HepG2 (cell line): Measurements from ENCODE around the gene COPS7A. TPM values are rescaled to one million over a fixed set of nuclear protein-coding genes. Genes with fewer than 3 reads are reported as not detected.

Experiments
- ADNP ChIP-seq: sonication (generic); formaldehyde crosslinking; IDR thresholded peaks from 2 replicates; pipeline ENCODE4 v1.4.0; 2020; ENCODE audit warnings: missing genetic modification reagents
- CBX2 ChIP-seq, 2 experiments: fragments of 200-600 bp in 1 of 2; sonication (generic); formaldehyde crosslinking in 1 of 2; IDR thresholded peaks; 2 replicates each; pipeline versions ENCODE4 v1.7.0 to v1.8.1; 2018 to 2022; ENCODE audit warnings: low read depth in 2 of 2, low read length in 1 of 2, mild to moderate bottlenecking in 1 of 2, missing genetic modification reagents in 1 of 2
- FOXO1 ChIP-seq: sonication (generic); formaldehyde crosslinking; IDR thresholded peaks from 2 replicates; pipeline ENCODE4 v1.4.0; 2020; ENCODE audit warnings: missing genetic modification reagents
- HHEX ChIP-seq: IDR thresholded peaks from 2 replicates; pipeline ENCODE4 v1.6.1; 2016; ENCODE audit warnings: control low read depth
- HMG20A ChIP-seq: IDR thresholded peaks from 2 replicates; pipeline ENCODE4 v1.6.1; 2016; ENCODE audit warnings: borderline replicate concordance
- HNRNPK ChIP-seq: fragments of 200-400 bp; formaldehyde crosslinking; IDR thresholded peaks from 2 replicates; pipeline ENCODE4 v1.6.1; 2018; ENCODE audit warnings: low read length, low read depth, moderate library complexity, mild to moderate bottlenecking; ENCODE audit not compliant: poor library complexity, severe bottlenecking
- KAT8 ChIP-seq: IDR thresholded peaks from 2 replicates; pipeline ENCODE4 v1.6.1; 2016; ENCODE audit warnings: missing genetic modification reagents, missing compliant biosample characterization
- KDM5B ChIP-seq: sonication (generic); formaldehyde crosslinking; IDR thresholded peaks from 2 replicates; pipeline ENCODE4 v1.4.0; 2020; ENCODE audit warnings: missing genetic modification reagents, mild to moderate bottlenecking, borderline replicate concordance
- LCORL ChIP-seq, 2 experiments: fragments of 450-650 bp in 1 of 2; sonication (generic) in 1 of 2; formaldehyde crosslinking in 1 of 2; IDR thresholded peaks; 2 replicates each; pipeline versions ENCODE4 v1.5.0 to v1.6.1; 2017 to 2020; ENCODE audit warnings: antibody characterized with exemption in 1 of 2, missing genetic modification reagents in 1 of 2
- MAF1 ChIP-seq: sonication (generic); formaldehyde crosslinking; IDR thresholded peaks from 2 replicates; pipeline ENCODE4 v1.5.0; 2020; ENCODE audit warnings: missing genetic modification reagents, borderline replicate concordance
- MBD4 ChIP-seq: IDR thresholded peaks from 2 replicates; pipeline ENCODE4 v1.6.1; 2012; ENCODE audit warnings: low read length, inconsistent platforms, borderline replicate concordance
- NFIC ChIP-seq: IDR thresholded peaks from 2 replicates; pipeline ENCODE4 v1.6.1; 2012; ENCODE audit warnings: mild to moderate bottlenecking, low read length, inconsistent platforms
- PRPF4 ChIP-seq: fragments of 200-400 bp; formaldehyde crosslinking; IDR thresholded peaks from 2 replicates; pipeline ENCODE4 v1.6.1; 2016; ENCODE audit warnings: low read length, low read depth; ENCODE audit not compliant: poor library complexity, severe bottlenecking
- SAP130 ChIP-seq: IDR thresholded peaks from 2 replicates; pipeline ENCODE4 v1.6.1; 2016; ENCODE audit warnings: low read depth
- SOX6 ChIP-seq, 2 experiments: fragments of 450-650 bp in 1 of 2; sonication (generic) in 1 of 2; formaldehyde crosslinking in 1 of 2; IDR thresholded peaks; 2 replicates each; pipeline versions ENCODE4 v1.4.0 to v1.6.1; 2017 to 2020; ENCODE audit warnings: antibody characterized with exemption in 1 of 2, mild to moderate bottlenecking in 1 of 2, missing genetic modification reagents in 1 of 2
- SP5 ChIP-seq: IDR thresholded peaks from 2 replicates; pipeline ENCODE4 v1.6.1; 2016; ENCODE audit warnings: low read depth, borderline replicate concordance
- TEAD3 ChIP-seq: optimal IDR thresholded peaks from 2 replicates; pipeline ENCODE3; 2016; ENCODE audit warnings: borderline replicate concordance
- TSC22D2 ChIP-seq: sonication (generic); formaldehyde crosslinking; IDR thresholded peaks from 2 replicates; pipeline ENCODE4 v1.5.1; 2020; ENCODE audit warnings: missing genetic modification reagents, mild to moderate bottlenecking, borderline replicate concordance
- ZBTB8A ChIP-seq: sonication (generic); formaldehyde crosslinking; IDR thresholded peaks from 2 replicates; pipeline ENCODE4 v1.4.0; 2020; ENCODE audit warnings: mild to moderate bottlenecking, low read depth, missing genetic modification reagents, borderline replicate concordance
- ZFP37 ChIP-seq: sonication (generic); formaldehyde crosslinking; IDR thresholded peaks from 2 replicates; pipeline ENCODE4 v1.4.0; 2020; ENCODE audit warnings: missing genetic modification reagents, borderline replicate concordance
- ZFY ChIP-seq: sonication (generic); formaldehyde crosslinking; IDR thresholded peaks from 2 replicates; pipeline ENCODE4 v1.4.0; 2020; ENCODE audit warnings: missing genetic modification reagents
- ZKSCAN5 ChIP-seq: sonication (generic); formaldehyde crosslinking; IDR thresholded peaks from 2 replicates; pipeline ENCODE4 v1.5.1; 2020; ENCODE audit warnings: mild to moderate bottlenecking, missing genetic modification reagents
- ZNF598 ChIP-seq: sonication (generic); formaldehyde crosslinking; IDR thresholded peaks from 2 replicates; pipeline ENCODE4 v1.5.1; 2020; ENCODE audit warnings: mild to moderate bottlenecking, missing genetic modification reagents, borderline replicate concordance
- ZSCAN25 ChIP-seq: sonication (generic); formaldehyde crosslinking; IDR thresholded peaks from 2 replicates; pipeline ENCODE4 v1.8.0; 2022; ENCODE audit warnings: mild to moderate bottlenecking, missing genetic modification reagents
- polyA plus RNA-seq, 8 experiments: library from polyadenylated mRNA; depleted of rRNA in 3 of 8; stranded (reverse) in 7 of 8; unstranded in 1 of 8; fragments of >200 nt; fragmentation: Illumina TruSeq in 4 of 8; extraction: Trizol in 4 of 8; gene quantifications; 2 replicates each; pipeline versions ENCODE4 v1.2.1 to v1.2.3, GENCODE V29; 2011 to 2016; ENCODE audit warnings: low read depth in 4 of 8, missing spikeins in 1 of 8, mixed read lengths in 1 of 8; ENCODE audit not compliant: insufficient read depth in 1 of 8
- total RNA-seq, 5 experiments: library from RNA; depleted of rRNA; stranded (reverse); fragments of >200 nt; fragmentation: Illumina TruSeq; extraction: Trizol; gene quantifications; 2 replicates each; pipeline ENCODE4 v1.2.3, GENCODE V29; 2016; ENCODE audit warnings: low read depth in 1 of 5
- TF ChIP-seq, protein P1 (sequence below): sonication (generic); formaldehyde crosslinking; IDR thresholded peaks from 2 replicates; pipeline ENCODE4 v1.4.0; 2020; ENCODE audit warnings: mild to moderate bottlenecking, missing genetic modification reagents
- TF ChIP-seq, protein P2 (sequence below): sonication (generic); formaldehyde crosslinking; IDR thresholded peaks from 2 replicates; pipeline ENCODE4 v1.4.0; 2020; ENCODE audit warnings: missing genetic modification reagents

COPS7A gene
- total and polyA plus RNA-seq, 2 of the 13 experiments (the other 11 are each of a cell fraction or from before 2014, with no cell fraction given): 40.0 to 73.6 TPM

DNA sequence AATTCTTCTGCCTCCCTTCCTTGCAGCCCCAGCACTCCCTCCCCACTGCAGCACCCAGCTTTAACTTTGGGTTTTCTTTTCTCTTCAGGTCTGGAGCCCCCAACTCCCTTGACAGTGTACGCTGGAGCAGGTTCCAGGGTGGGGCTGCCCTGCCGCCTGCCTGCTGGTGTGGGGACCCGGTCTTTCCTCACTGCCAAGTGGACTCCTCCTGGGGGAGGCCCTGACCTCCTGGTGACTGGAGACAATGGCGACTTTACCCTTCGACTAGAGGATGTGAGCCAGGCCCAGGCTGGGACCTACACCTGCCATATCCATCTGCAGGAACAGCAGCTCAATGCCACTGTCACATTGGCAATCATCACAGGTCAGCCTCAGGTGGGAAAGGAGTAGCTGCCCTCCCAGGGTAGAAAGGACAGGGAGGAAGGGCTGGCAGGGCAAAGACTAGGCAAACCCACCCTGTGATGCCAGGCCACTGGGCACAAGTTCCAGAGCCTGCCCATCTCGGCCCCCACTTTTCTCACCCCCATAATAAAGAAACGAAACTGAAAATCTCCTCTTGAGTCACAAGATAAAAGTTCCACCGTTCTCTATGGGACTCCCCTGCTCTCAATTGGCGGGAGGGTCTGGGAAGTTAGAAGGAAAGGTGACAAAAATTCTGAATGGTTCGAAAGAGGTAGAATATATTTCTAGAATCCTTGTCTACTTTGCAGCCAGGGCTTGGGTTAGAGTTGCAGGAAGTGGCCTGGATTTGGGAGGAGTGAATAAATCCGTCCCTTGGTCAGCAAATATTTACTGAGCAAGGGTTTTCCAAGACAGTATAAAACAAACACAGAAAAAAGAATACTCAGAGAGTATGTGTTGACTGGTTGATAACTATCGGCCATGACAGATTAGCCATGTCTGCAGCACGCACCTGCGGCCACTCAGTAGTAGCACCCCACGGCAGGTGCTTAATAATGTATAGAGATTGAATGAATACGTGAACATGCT is 51.6 kb downstream of the COPS7A start (continued):
- peak; percentile 63; the same call in 1 of the 2 replicates for TF ChIP-seq ZBTB8A (CRISPR knock-in tag)
- no peak for TF ChIP-seq PRPF4
- TF ChIP-seq, protein P1, sequence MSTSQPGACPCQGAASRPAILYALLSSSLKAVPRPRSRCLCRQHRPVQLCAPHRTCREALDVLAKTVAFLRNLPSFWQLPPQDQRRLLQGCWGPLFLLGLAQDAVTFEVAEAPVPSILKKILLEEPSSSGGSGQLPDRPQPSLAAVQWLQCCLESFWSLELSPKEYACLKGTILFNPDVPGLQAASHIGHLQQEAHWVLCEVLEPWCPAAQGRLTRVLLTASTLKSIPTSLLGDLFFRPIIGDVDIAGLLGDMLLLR (CRISPR knock-in tag): no peak
- no peak for TF ChIP-seq MAF1 (CRISPR knock-in tag)
- peak; percentile 73 for TF ChIP-seq KAT8 (CRISPR knock-in tag)
- no peak for TF ChIP-seq LCORL (IDR thresholded peaks at IDR 0.05)
- peak; percentile 82 for TF ChIP-seq LCORL (CRISPR knock-in tag; IDR thresholded peaks at IDR 0.05)
- TF ChIP-seq ZFP37 (CRISPR knock-in tag): 0 out of 2 replicates have a peak, but pooled peaks have one; percentile 51
- peak; percentile 42; the same call in 1 of the 2 replicates for TF ChIP-seq TSC22D2 (CRISPR knock-in tag)
- no peak for TF ChIP-seq ZSCAN25
- no peak for TF ChIP-seq HNRNPK
- 0 out of 2 replicates have a peak, but pooled peaks have one; percentile 5 for TF ChIP-seq ZNF598 (CRISPR knock-in tag)
- no peak for TF ChIP-seq KDM5B (CRISPR knock-in tag)
- no peak for TF ChIP-seq ZKSCAN5
- TF ChIP-seq FOXO1 (CRISPR knock-in tag): peak; percentile 29; the same call in 1 of the 2 replicates
- TF ChIP-seq SP5: peak; percentile 98
- no peak; the same call in 1 of the 2 replicates for TF ChIP-seq MBD4
- no peak for TF ChIP-seq ADNP
- TF ChIP-seq SAP130 (CRISPR knock-in tag): peak; percentile 84
- TF ChIP-seq, protein P2, sequence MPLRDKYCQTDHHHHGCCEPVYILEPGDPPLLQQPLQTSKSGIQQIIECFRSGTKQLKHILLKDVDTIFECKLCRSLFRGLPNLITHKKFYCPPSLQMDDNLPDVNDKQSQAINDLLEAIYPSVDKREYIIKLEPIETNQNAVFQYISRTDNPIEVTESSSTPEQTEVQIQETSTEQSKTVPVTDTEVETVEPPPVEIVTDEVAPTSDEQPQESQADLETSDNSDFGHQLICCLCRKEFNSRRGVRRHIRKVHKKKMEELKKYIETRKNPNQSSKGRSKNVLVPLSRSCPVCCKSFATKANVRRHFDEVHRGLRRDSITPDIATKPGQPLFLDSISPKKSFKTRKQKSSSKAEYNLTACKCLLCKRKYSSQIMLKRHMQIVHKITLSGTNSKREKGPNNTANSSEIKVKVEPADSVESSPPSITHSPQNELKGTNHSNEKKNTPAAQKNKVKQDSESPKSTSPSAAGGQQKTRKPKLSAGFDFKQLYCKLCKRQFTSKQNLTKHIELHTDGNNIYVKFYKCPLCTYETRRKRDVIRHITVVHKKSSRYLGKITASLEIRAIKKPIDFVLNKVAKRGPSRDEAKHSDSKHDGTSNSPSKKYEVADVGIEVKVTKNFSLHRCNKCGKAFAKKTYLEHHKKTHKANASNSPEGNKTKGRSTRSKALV (CRISPR knock-in tag): peak; percentile 62; the same call in 1 of the 2 replicates
- no peak for TF ChIP-seq SOX6 (IDR thresholded peaks at IDR 0.05)
- peak; percentile 76 for TF ChIP-seq SOX6 (CRISPR knock-in tag; IDR thresholded peaks at IDR 0.05)
- TF ChIP-seq ZFY: peak; percentile 15
- TF ChIP-seq CBX2 (IDR thresholded peaks at IDR 0.05; ENCODE audit: low read depth, low read length): no peak
- no peak for TF ChIP-seq CBX2 (CRISPR knock-in tag; IDR thresholded peaks at IDR 0.05; ENCODE audit: low read depth)
- TF ChIP-seq HMG20A (CRISPR knock-in tag): peak; percentile 90
- TF ChIP-seq TEAD3 (CRISPR knock-in tag): peak; percentile 62
- TF ChIP-seq NFIC: peak; percentile 74; the same call in 1 of the 2 replicates
- peak; percentile 61 for TF ChIP-seq HHEX (CRISPR knock-in tag)
